Type B pancreatic cell (in vitro differentiated cells): ENCODE results near the gene NMNAT3. TPM values are rescaled to one million over a fixed set of nuclear protein-coding genes. Genes with fewer than 3 reads are reported as not detected.

Experiments
- DNase-seq: peaks from one replicate; pipeline ENCODE4 v3.0.0; 2021; ENCODE audit warnings: mixed read lengths; ENCODE audit not compliant: unreplicated experiment; ENCODE audit errors: extremely low spot score
- H3K27ac Mint-ChIP-seq: 2 replicates; pipeline ENCODE4 v1.8.0; 2021; ENCODE audit warnings: mild to moderate bottlenecking, mixed read lengths
- H3K27me3 Mint-ChIP-seq: 2 replicates; pipeline ENCODE4 v1.8.0; 2021; ENCODE audit warnings: mixed read lengths
- H3K36me3 Mint-ChIP-seq: 2 replicates; pipeline ENCODE4 v1.8.0; 2021; ENCODE audit warnings: mixed read lengths
- H3K4me1 Mint-ChIP-seq: one replicate; pipeline ENCODE4 v1.8.0; 2021; ENCODE audit warnings: mixed read lengths; ENCODE audit not compliant: unreplicated experiment
- H3K4me3 Mint-ChIP-seq: 2 replicates; pipeline ENCODE4 v1.8.0; 2021; ENCODE audit warnings: mild to moderate bottlenecking, mixed read lengths
- H3K9me3 Mint-ChIP-seq: 2 replicates; pipeline ENCODE4 v1.8.0; 2021; ENCODE audit warnings: mixed read lengths
- total RNA-seq: library from RNA; stranded (reverse); gene quantifications from 2 replicates; pipeline ENCODE4 v1.2.1, GENCODE V29; 2021; ENCODE audit warnings: low replicate concordance
- TF ChIP-seq, protein P1 (sequence below): fragments of 200-600 bp; sonication (generic); conservative IDR thresholded peaks from 2 replicates; pipeline ENCODE4 v1.5.0; 2021; ENCODE audit warnings: antibody characterized with exemption, mild to moderate bottlenecking

The NMNAT3 gene
- total RNA-seq, 1 donor from 2014 or later, result 7.1 TPM

GRCh38 chr3:139620438-139620837 lies 57.3 kb downstream of the NMNAT3 start:
- Mint-ChIP-seq H3K27me3 (no peaks in the 10 kb centered on the region), H3K4me1 (no peaks in the 10 kb centered on the region), H3K4me3 (no peak overlapping the region), H3K9me3 (no peaks in the 10 kb centered on the region), H3K36me3 (peaks cover 7% of the 10 kb centered on the region), H3K27ac (no peak overlapping the region)
- TF ChIP-seq, protein P1, sequence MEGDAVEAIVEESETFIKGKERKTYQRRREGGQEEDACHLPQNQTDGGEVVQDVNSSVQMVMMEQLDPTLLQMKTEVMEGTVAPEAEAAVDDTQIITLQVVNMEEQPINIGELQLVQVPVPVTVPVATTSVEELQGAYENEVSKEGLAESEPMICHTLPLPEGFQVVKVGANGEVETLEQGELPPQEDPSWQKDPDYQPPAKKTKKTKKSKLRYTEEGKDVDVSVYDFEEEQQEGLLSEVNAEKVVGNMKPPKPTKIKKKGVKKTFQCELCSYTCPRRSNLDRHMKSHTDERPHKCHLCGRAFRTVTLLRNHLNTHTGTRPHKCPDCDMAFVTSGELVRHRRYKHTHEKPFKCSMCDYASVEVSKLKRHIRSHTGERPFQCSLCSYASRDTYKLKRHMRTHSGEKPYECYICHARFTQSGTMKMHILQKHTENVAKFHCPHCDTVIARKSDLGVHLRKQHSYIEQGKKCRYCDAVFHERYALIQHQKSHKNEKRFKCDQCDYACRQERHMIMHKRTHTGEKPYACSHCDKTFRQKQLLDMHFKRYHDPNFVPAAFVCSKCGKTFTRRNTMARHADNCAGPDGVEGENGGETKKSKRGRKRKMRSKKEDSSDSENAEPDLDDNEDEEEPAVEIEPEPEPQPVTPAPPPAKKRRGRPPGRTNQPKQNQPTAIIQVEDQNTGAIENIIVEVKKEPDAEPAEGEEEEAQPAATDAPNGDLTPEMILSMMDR, result no peak
- DNase-seq, result no peak

DNA sequence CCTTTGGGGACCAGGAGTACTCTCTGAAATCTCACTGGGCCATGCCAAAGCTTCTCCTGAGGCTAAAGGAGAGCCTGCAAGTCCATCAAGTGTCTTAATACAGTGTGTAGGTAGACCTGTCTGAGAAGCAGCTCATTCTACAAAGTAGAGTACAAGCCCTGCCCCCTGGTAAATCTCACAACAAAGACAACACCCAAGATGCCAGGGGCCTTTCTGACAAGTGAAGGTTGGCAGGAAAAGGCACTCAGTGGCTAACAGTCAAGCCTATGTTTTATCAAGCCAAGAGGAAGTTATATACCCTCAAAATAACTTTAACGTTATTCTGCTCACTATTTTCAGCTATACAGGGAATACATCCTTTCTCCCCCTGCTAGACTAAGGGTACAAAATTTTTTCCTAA lies 58.3 kb downstream of the NMNAT3 start:
- Mint-ChIP-seq H3K4me3 (no peak overlapping the region), H3K27ac (no peak overlapping the region), H3K9me3 (no peaks in the 10 kb centered on the region), H3K36me3 (peaks cover 7% of the 10 kb centered on the region), H3K27me3 (no peaks in the 10 kb centered on the region), H3K4me1 (no peaks in the 10 kb centered on the region)
- TF ChIP-seq, protein P1, result no peak
- DNase-seq, result no peak

GRCh38 chr3:139617672-139618268 lies 60.0 kb downstream of the NMNAT3 start:
- no peak for DNase-seq
- TF ChIP-seq, protein P1, result no peak
- no peaks in the 10 kb centered on the region for H3K9me3 Mint-ChIP-seq
- H3K27ac Mint-ChIP-seq, result no peak overlapping the region
- no peak overlapping the region for H3K4me3 Mint-ChIP-seq
- no peaks in the 10 kb centered on the region for H3K27me3 Mint-ChIP-seq
- peaks cover 7% of the 10 kb centered on the region for H3K36me3 Mint-ChIP-seq
- no peaks in the 10 kb centered on the region for H3K4me1 Mint-ChIP-seq

DNA sequence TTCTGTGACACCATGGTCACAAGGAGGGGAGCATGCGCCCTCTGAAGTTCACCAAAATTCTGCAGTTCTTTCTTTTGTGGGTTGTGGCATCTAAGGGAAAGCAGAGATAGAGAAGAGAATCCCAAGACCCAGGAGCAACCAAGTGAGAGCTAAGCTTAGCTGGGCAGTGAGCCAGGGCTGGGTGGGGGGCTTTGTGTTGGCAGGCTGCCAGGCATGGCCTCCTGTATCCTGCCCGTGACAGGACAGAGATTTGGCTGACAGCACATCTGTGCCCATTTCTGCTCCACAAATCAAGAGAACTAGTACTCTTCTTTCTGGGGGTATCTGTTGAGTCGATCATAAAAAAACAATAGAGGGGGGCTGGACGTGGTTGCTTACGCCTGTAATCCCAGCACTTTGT lies 66.2 kb downstream of the NMNAT3 start:
- H3K27me3 Mint-ChIP-seq, result no peaks in the 10 kb centered on the region
- no peaks in the 10 kb centered on the region for H3K4me1 Mint-ChIP-seq
- no peak for DNase-seq
- no peaks in the 10 kb centered on the region for H3K36me3 Mint-ChIP-seq
- H3K4me3 Mint-ChIP-seq, result no peak overlapping the region
- no peaks in the 10 kb centered on the region for H3K9me3 Mint-ChIP-seq
- TF ChIP-seq, protein P1, result no peak
- H3K27ac Mint-ChIP-seq, result no peak overlapping the region

- no peaks in the 10 kb centered on the region for H3K27me3 Mint-ChIP-seq
Measured at GRCh38 chr3:139610886-139611285, 66.9 kb downstream of the NMNAT3 start.

More at GRCh38 chr3:139610886-139611285, 66.9 kb downstream of the NMNAT3 start:
- H3K36me3 Mint-ChIP-seq, result no peaks in the 10 kb centered on the region
- TF ChIP-seq, protein P1, result no peak
- H3K27ac Mint-ChIP-seq, result no peak overlapping the region
- H3K4me1 Mint-ChIP-seq, result no peaks in the 10 kb centered on the region
- no peak for DNase-seq
- H3K9me3 Mint-ChIP-seq, result no peaks in the 10 kb centered on the region
- H3K4me3 Mint-ChIP-seq, result no peak overlapping the region
